DOHH2 (cell line): Measurements from ENCODE around the gene CNOT4.

Experiments
- H3F3A ChIP-seq: fragments of 200-600 bp; sonication (generic), shearing (Covaris generic); 2 replicates; pipeline ENCODE4 v1.6.0; 2016; ENCODE audit warnings: antibody characterized with exemption, mild to moderate bottlenecking; ENCODE audit not compliant: control insufficient read depth, insufficient read depth
- H3K27ac ChIP-seq: fragments of 200-600 bp; sonication (generic); 2 replicates; pipeline ENCODE4 v1.5.1; 2014; ENCODE audit warnings: low read depth, mild to moderate bottlenecking, low read length, moderate library complexity
- H3K27me3 ChIP-seq: fragments of 200-600 bp; sonication (generic); 2 replicates; pipeline ENCODE4 v1.6.1; 2014; ENCODE audit warnings: mild to moderate bottlenecking, low read length, mixed read lengths; ENCODE audit not compliant: control insufficient read depth
- H3K36me3 ChIP-seq: fragments of 200-600 bp; sonication (generic); 2 replicates; pipeline ENCODE4 v1.6.1; 2014; ENCODE audit warnings: mild to moderate bottlenecking, low read length, moderate library complexity, mixed read lengths; ENCODE audit not compliant: control insufficient read depth
- H3K4me1 ChIP-seq: fragments of 200-600 bp; sonication (generic); 2 replicates; pipeline ENCODE4 v1.6.1; 2014; ENCODE audit warnings: mild to moderate bottlenecking, low read length, mixed read lengths; ENCODE audit not compliant: control insufficient read depth
- H3K4me2 ChIP-seq: fragments of 200-600 bp; sonication (generic); 2 replicates; pipeline ENCODE4 v1.6.0; 2014; ENCODE audit warnings: mild to moderate bottlenecking, low read length, moderate library complexity
- H3K4me3 ChIP-seq: fragments of 200-600 bp; sonication (generic); 2 replicates; pipeline ENCODE4 v1.5.1; 2014; ENCODE audit warnings: mild to moderate bottlenecking, low read length, mixed read lengths
- H3K79me2 ChIP-seq: fragments of 200-600 bp; sonication (generic); 2 replicates; pipeline ENCODE4 v1.6.1; 2014; ENCODE audit warnings: mild to moderate bottlenecking, low read length, mixed read lengths; ENCODE audit not compliant: control insufficient read depth
- H3K9me2 ChIP-seq: fragments of 200-600 bp; sonication (generic); replicated peaks from 2 replicates; pipeline ENCODE4 v1.6.1; 2014; ENCODE audit warnings: mild to moderate bottlenecking, low read length, mixed read lengths; ENCODE audit not compliant: control insufficient read depth
- H3K9me3 ChIP-seq: fragments of 200-600 bp; sonication (generic); 2 replicates; pipeline ENCODE4 v1.6.1; 2014; ENCODE audit warnings: antibody characterized with exemption, low read length, mixed read lengths; ENCODE audit not compliant: control insufficient read depth, insufficient read depth
- H4K20me1 ChIP-seq: fragments of 200-600 bp; sonication (generic); 2 replicates; pipeline ENCODE4 v1.6.0; 2014; ENCODE audit warnings: low read depth, mild to moderate bottlenecking, antibody characterized with exemption, low read length, moderate library complexity; ENCODE audit not compliant: control insufficient read depth, insufficient read depth
- CTCF ChIP-seq: fragments of 200-600 bp; sonication (generic); IDR thresholded peaks from one replicate; pipeline ENCODE4 v1.5.1; 2014; ENCODE audit warnings: antibody characterized with exemption, mild to moderate bottlenecking, low read depth, low read length; ENCODE audit not compliant: poor library complexity, severe bottlenecking
- EZH2phosphoT487 ChIP-seq: fragments of 200-600 bp; sonication (generic); IDR thresholded peaks from 2 replicates; pipeline ENCODE4 v1.6.1; 2017; ENCODE audit warnings: borderline replicate concordance, mild to moderate bottlenecking, antibody characterized with exemption, low read length, moderate library complexity, mixed read lengths

The CNOT4 gene

GRCh38 chr7:135383525-135384175 lies 126.3 kb downstream of the CNOT4 start:
- Histone ChIP-seq H3F3A (no peaks in the 10 kb centered on the region), H3K9me2 (peaks cover 3% of the 10 kb centered on the region; the same call in 1 of the 2 replicates), H4K20me1 (no peaks in the 10 kb centered on the region), H3K27me3 (no peaks in the 10 kb centered on the region), H3K9me3 (no peaks in the 10 kb centered on the region), H3K27ac (no peak overlapping the region), H3K79me2 (no peaks in the 10 kb centered on the region), H3K4me2 (no peak overlapping the region), H3K4me3 (no peak overlapping the region), H3K36me3 (peaks cover 8% of the 10 kb centered on the region), H3K4me1 (no peaks in the 10 kb centered on the region)
- no peak for TF ChIP-seq EZH2phosphoT487
- no peak for TF ChIP-seq CTCF

GRCh38 chr7:135382173-135382572 lies 127.7 kb downstream of the CNOT4 start:
- no peaks in the 10 kb centered on the region for H3K36me3 ChIP-seq
- no peak overlapping the region for H3K4me3 ChIP-seq
- no peaks in the 10 kb centered on the region for H3K27me3 ChIP-seq
- H3K27ac ChIP-seq = no peak overlapping the region
- H3K4me2 ChIP-seq = no peak overlapping the region
- H3K79me2 ChIP-seq = no peaks in the 10 kb centered on the region
- no peaks in the 10 kb centered on the region for H3K9me3 ChIP-seq
- no peaks in the 10 kb centered on the region for H3F3A ChIP-seq
- no peaks in the 10 kb centered on the region for H4K20me1 ChIP-seq
- H3K9me2 ChIP-seq = peaks cover 3% of the 10 kb centered on the region; the same call in 1 of the 2 replicates
- TF ChIP-seq CTCF (no peak), EZH2phosphoT487 (no peak)
- H3K4me1 ChIP-seq = no peaks in the 10 kb centered on the region

GRCh38 chr7:135381369-135381768 lies 128.5 kb downstream of the CNOT4 start:
- H3K27me3 ChIP-seq = no peaks in the 10 kb centered on the region
- H3K36me3 ChIP-seq = no peaks in the 10 kb centered on the region
- no peak for TF ChIP-seq EZH2phosphoT487
- TF ChIP-seq CTCF = no peak
- H3K27ac ChIP-seq = no peak overlapping the region
- H3F3A ChIP-seq = no peaks in the 10 kb centered on the region; the same call in 1 of the 2 replicates
- no peaks in the 10 kb centered on the region for H3K79me2 ChIP-seq
- H4K20me1 ChIP-seq = no peaks in the 10 kb centered on the region
- H3K4me3 ChIP-seq = no peak overlapping the region
- no peak overlapping the region for H3K4me2 ChIP-seq
- peaks cover 3% of the 10 kb centered on the region; the same call in 1 of the 2 replicates for H3K9me2 ChIP-seq
- no peaks in the 10 kb centered on the region for H3K9me3 ChIP-seq
- H3K4me1 ChIP-seq = no peaks in the 10 kb centered on the region
